Measurements from ENCODE around the gene WDR55.
A peak's percentile ranks its signal among the peaks of the same experiment; 100 is the strongest.
"Not testable (repeated sequence)": the region's sequence is repeated elsewhere in the genome, so short reads cannot be mapped to it uniquely, and the experiment has no call there.

Gene WDR55

DNA sequence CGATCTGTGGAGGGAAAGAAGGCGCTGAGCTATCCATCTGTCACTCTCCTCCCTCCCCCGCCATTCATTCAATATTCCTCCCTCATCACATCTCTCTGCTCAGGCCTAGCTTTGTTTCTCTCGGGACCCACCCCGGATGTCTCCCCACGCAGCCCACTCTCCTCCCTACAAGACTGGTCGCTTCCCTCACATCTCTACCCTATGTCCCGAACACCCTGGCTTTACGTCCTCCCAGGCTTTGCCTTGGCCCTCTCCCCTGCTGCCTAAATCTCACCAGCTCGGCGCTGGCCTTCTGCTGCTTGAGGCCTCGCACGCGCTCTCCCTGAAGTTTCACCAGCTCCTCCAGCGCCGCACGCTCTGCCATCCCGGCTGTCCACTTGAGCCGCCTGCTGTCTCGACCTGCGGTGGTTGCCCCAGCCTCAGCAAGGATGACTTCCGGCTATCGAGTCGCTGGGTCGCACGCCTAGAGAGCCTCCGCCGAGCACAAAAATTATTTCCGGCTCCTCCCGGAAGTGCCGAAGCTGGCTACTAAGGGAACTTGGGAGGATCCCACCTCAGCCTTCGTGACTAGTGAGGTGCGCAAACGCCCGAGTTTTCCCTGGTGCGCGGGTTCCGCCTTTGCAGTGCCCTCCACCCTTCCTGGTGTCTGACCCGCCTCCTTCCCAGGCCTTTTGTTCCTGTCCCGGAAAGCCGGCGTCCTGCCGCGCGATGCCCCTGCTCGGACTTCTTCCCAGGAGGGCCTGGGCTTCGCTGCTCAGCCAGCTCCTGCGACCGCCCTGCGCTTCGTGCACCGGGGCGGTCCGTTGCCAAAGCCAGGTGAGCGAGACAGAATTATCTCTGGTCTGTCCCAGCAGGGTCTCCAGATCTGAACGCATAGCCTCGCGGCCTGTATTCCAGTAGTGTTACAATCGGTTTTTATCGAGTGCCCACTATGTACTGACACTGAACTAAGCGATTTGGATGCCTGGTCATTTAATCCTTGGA lies 26.5 kb downstream of the WDR55 start, which contains the start of the genes HARS1 and HARS2:
HARS1 (minus strand) TSS at position 430 of the 984 bp plus-strand sequence; CDS start at position 364, 66 bp downstream.
HARS2 (plus strand) TSS at position 515 of the 984 bp plus-strand sequence; CDS start at position 709, 194 bp downstream.
- Histone ChIP-seq H3K27ac (peak within 1 kb of the TSS; percentile 43; the same call in 1 of the 2 replicates), H3K36me3 (ENCODE audit: insufficient read depth, low read length) (peaks cover 55% of the 10 kb centered on the region), H3K4me3 (peak within 1 kb of the TSS; percentile 95), H3K9ac (ENCODE audit: insufficient read length) (peak within 1 kb of the TSS; percentile 96), H3K9me3 (ENCODE audit: low read depth, low read length) (no peaks in the 10 kb centered on the region)
- peak; percentile 62 for DNase-seq (ENCODE audit: low read depth, low spot score)
- no peak for TF ChIP-seq FOXP2 (optimal IDR thresholded peaks at IDR 0.05; ENCODE audit: control extremely low read depth, extremely low read length, insufficient read depth)
- TF ChIP-seq POLR2AphosphoS5 (IDR thresholded peaks at IDR 0.05; ENCODE audit: borderline replicate concordance, low read depth, low read length), result peak; percentile 96
- TF ChIP-seq EZH2 (IDR thresholded peaks at IDR 0.05), result no peak

GRCh38 chr5:140694276-140694675 lies 29.6 kb downstream of the WDR55 start:
- peaks cover 63% of the 10 kb centered on the region for H3K36me3 ChIP-seq (ENCODE audit: insufficient read depth, low read length)
- no peak for DNase-seq (ENCODE audit: low read depth, low spot score)
- no peak overlapping the region for H3K4me3 ChIP-seq
- no peak for TF ChIP-seq EZH2 (IDR thresholded peaks at IDR 0.05)
- no peak for TF ChIP-seq FOXP2 (optimal IDR thresholded peaks at IDR 0.05; ENCODE audit: control extremely low read depth, extremely low read length, insufficient read depth)
- no peak for TF ChIP-seq POLR2AphosphoS5 (IDR thresholded peaks at IDR 0.05; ENCODE audit: borderline replicate concordance, low read depth, low read length)
- H3K9ac ChIP-seq (ENCODE audit: insufficient read length), result no peak overlapping the region
- H3K27ac ChIP-seq, result no peak overlapping the region
- no peaks in the 10 kb centered on the region for H3K9me3 ChIP-seq (ENCODE audit: low read depth, low read length)

- H3K9ac ChIP-seq (ENCODE audit: insufficient read length), result no peak overlapping the region
- DNase-seq (ENCODE audit: low read depth, low spot score), result no peak
- TF ChIP-seq FOXP2 (optimal IDR thresholded peaks at IDR 0.05; ENCODE audit: control extremely low read depth, extremely low read length, insufficient read depth) (no peak), POLR2AphosphoS5 (IDR thresholded peaks at IDR 0.05; ENCODE audit: borderline replicate concordance, low read depth, low read length) (no peak), EZH2 (IDR thresholded peaks at IDR 0.05) (no peak)
- no peak overlapping the region for H3K4me3 ChIP-seq
- no peaks in the 10 kb centered on the region for H3K9me3 ChIP-seq (ENCODE audit: low read depth, low read length)
- peaks cover 61% of the 10 kb centered on the region for H3K36me3 ChIP-seq (ENCODE audit: insufficient read depth, low read length)
- H3K27ac ChIP-seq, result no peak overlapping the region
Measured at GRCh38 chr5:140696891-140697492, 32.3 kb downstream of the WDR55 start.

- H3K36me3 ChIP-seq (ENCODE audit: insufficient read depth, low read length), result peaks cover 73% of the 10 kb centered on the region
- no peak for TF ChIP-seq EZH2 (IDR thresholded peaks at IDR 0.05)
- peak; percentile 94 for TF ChIP-seq POLR2AphosphoS5 (IDR thresholded peaks at IDR 0.05; ENCODE audit: borderline replicate concordance, low read depth, low read length)
- no peak for TF ChIP-seq FOXP2 (optimal IDR thresholded peaks at IDR 0.05; ENCODE audit: control extremely low read depth, extremely low read length, insufficient read depth)
- peak within 1 kb of the TSS; percentile 92 for H3K4me3 ChIP-seq
- no peaks in the 10 kb centered on the region for H3K9me3 ChIP-seq (ENCODE audit: low read depth, low read length)
- peak within 1 kb of the TSS; percentile 56; the same call in 1 of the 2 replicates for H3K27ac ChIP-seq
- peak; percentile 97 for DNase-seq (ENCODE audit: low read depth, low spot score)
- peak within 1 kb of the TSS; percentile 90 for H3K9ac ChIP-seq (ENCODE audit: insufficient read length)
Measured at GRCh38 chr5:140700177-140701144, 35.8 kb downstream of the WDR55 start, which contains the start of gene ZMAT2. TSS of gene ZMAT2 (plus strand) at chr5:140700447. CDS start at chr5:140700461, 14 bp downstream.

DNA sequence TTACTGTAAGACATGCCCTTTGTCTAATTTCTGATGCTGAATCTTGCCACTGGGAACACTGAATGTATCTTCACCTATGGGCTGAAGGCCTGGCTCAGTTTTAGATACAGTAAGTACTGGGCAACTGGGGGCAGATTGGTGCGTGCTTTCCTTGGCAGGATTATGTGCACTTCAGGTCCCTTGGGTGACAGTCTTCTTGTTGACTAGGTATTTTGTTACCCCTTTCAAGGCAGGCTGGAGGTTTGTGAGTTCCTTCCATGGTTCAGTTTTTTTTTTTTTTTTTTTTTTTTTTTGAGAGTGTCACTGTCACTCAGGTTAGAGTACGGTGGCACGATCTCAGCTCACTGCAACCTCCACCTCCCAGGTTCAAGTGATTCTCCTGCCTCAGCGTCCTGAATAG lies 43.1 kb downstream of the WDR55 start:
- no peak overlapping the region for H3K27ac ChIP-seq
- peaks cover 44% of the 10 kb centered on the region for H3K36me3 ChIP-seq (ENCODE audit: insufficient read depth, low read length)

DNA sequence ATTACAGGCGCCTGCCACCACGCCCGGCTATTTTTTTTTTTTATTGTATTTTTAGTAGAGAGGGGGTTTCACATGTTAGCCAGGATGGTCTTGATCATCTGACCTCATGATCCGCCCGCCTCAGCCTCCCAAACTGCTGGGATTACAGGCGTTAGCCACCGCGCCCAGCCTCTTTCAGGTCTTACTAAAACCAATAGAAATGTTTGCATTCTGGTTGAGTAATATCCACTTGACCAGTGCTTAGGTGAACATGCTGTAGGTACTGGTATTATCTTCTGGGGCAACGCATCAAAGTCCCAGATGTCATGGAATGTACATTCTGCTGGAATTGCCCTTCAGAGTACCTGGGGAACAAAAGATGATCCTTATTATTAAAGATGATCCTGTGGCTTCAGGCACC lies 44.1 kb downstream of the WDR55 start:
- H3K27ac ChIP-seq; DNase-seq (ENCODE audit: low read depth, low spot score); H3K4me3 ChIP-seq; H3K9ac ChIP-seq (ENCODE audit: insufficient read length); H3K9me3 ChIP-seq (ENCODE audit: low read depth, low read length): not testable (repeated sequence)
- peaks cover 35% of the 10 kb centered on the region for H3K36me3 ChIP-seq (ENCODE audit: insufficient read depth, low read length)

More for the DNA sequence above, 43.1 kb downstream of the WDR55 start:
- Histone ChIP-seq H3K9me3 (ENCODE audit: low read depth, low read length) (no peaks in the 10 kb centered on the region), H3K9ac (ENCODE audit: insufficient read length) (no peak overlapping the region), H3K4me3 (no peak overlapping the region)
- TF ChIP-seq EZH2 (IDR thresholded peaks at IDR 0.05) (no peak), POLR2AphosphoS5 (IDR thresholded peaks at IDR 0.05; ENCODE audit: borderline replicate concordance, low read depth, low read length) (no peak), FOXP2 (optimal IDR thresholded peaks at IDR 0.05; ENCODE audit: control extremely low read depth, extremely low read length, insufficient read depth) (no peak)
- DNase-seq (ENCODE audit: low read depth, low spot score), result no peak

DNA sequence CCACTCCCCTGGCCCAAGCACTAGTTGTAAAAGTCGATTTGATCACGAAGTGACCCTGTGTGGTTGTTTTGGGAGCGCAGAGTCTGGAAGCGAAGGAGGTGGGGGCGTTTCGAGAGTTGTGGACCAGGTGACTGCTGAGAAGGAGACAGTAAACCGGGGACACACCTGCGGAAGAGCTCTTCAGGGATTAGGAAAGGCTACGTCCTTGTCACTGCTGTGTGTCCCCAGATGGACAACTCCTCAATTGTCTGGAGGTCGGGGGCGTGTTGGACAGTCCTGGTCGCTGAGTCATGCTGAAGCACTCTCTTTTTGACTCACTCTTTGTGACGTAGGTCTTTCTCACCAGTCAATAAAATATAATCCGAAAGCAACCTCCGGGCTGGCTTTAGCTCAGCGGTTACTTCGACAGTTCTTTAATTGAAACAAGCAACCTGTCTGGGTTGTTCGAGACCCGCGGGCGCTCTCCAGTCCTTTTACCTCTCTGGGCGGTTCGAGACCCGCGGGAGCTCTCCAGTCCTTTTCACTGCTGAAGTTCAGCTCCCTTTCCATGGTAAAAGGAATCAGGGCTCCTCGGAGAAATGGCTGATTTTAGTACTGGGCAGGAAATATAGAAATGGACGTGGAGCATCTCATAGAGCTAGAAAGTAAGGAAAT lies 46.3 kb downstream of the WDR55 start:
- Histone ChIP-seq H3K4me3 (no peak overlapping the region), H3K9me3 (ENCODE audit: low read depth, low read length) (no peaks in the 10 kb centered on the region), H3K9ac (ENCODE audit: insufficient read length) (no peak overlapping the region), H3K27ac (no peak overlapping the region), H3K36me3 (ENCODE audit: insufficient read depth, low read length) (peaks cover 14% of the 10 kb centered on the region)
- TF ChIP-seq EZH2 (IDR thresholded peaks at IDR 0.05) (no peak), FOXP2 (optimal IDR thresholded peaks at IDR 0.05; ENCODE audit: control extremely low read depth, extremely low read length, insufficient read depth) (no peak), POLR2AphosphoS5 (IDR thresholded peaks at IDR 0.05; ENCODE audit: borderline replicate concordance, low read depth, low read length) (no peak)
- DNase-seq (ENCODE audit: low read depth, low spot score), result no peak

Data from SK-N-MC (cell line).